Large intestine (tissue), 3 donors: ENCODE measurements around the gene MAD1L1. TPM values are rescaled to one million over a fixed set of nuclear protein-coding genes. Genes with fewer than 3 reads are reported as not detected.

Experiments
- DNase-seq, 2 donors: peaks; one replicate each; pipeline versions ENCODE4 v3.0.0 to v3.0.0-alpha.2; 2013
- H3K27ac ChIP-seq: one replicate; pipeline ENCODE4 v1.5.1; 2013; ENCODE audit warnings: low read length
- H3K27me3 ChIP-seq: 2 replicates; pipeline ENCODE4 v1.6.1; 2013; ENCODE audit warnings: low read length; ENCODE audit not compliant: control insufficient read depth, insufficient read depth
- H3K36me3 ChIP-seq: 2 replicates; pipeline ENCODE4 v1.6.1; 2013; ENCODE audit warnings: low read length; ENCODE audit not compliant: control insufficient read depth, insufficient read depth
- H3K4me1 ChIP-seq: one replicate; pipeline ENCODE4 v1.6.1; 2013; ENCODE audit warnings: low read length; ENCODE audit not compliant: control insufficient read depth, insufficient read depth
- H3K4me3 ChIP-seq: one replicate; pipeline ENCODE4 v1.5.1; 2013; ENCODE audit warnings: low read length
- H3K9me3 ChIP-seq: one replicate; pipeline ENCODE4 v1.6.1; 2013; ENCODE audit warnings: mild to moderate bottlenecking, low read depth, low read length, moderate library complexity; ENCODE audit not compliant: control insufficient read depth
- WGBS: methylation state at CpG from one replicate; pipeline ENCODE4 v1.1.5; 2013; ENCODE audit warnings: low lambda C conversion rate; ENCODE audit not compliant: insufficient coverage; 5-methylcytosine and 5-hydroxymethylcytosine counted together
- polyA plus RNA-seq: library from polyadenylated mRNA; unstranded; fragments of 120-200 nt; gene quantifications from one replicate; pipeline ENCODE4 v1.2.1, GENCODE V29; 2013

MAD1L1 gene
- polyA plus RNA-seq, 1 donor: 15.1 TPM

GRCh38 chr7:1798191-1798590 is 434.6 kb downstream of the MAD1L1 start:
- no CpG with 5 or more reads among the region's 3 CpGs for WGBS
- no peak for DNase-seq

GRCh38 chr7:1794888-1795542 is 437.7 kb downstream of the MAD1L1 start:
- WGBS: 0% methylated on average over 1 of the region's 1 CpG
- no peak for DNase-seq
- H3K9me3 ChIP-seq: peaks cover 6% of the 10 kb centered on the region
- no peak overlapping the region for H3K27ac ChIP-seq
- H3K4me3 ChIP-seq: no peak overlapping the region
- no peaks in the 10 kb centered on the region for H3K36me3 ChIP-seq
- H3K27me3 ChIP-seq: no peaks in the 10 kb centered on the region
- no peaks in the 10 kb centered on the region for H3K4me1 ChIP-seq

More at GRCh38 chr7:1798191-1798590, 434.6 kb downstream of the MAD1L1 start:
- Histone ChIP-seq H3K4me3 (no peak overlapping the region), H3K27ac (no peak overlapping the region), H3K36me3 (no peaks in the 10 kb centered on the region), H3K4me1 (no peaks in the 10 kb centered on the region), H3K9me3 (peaks cover 6% of the 10 kb centered on the region), H3K27me3 (no peaks in the 10 kb centered on the region)

GRCh38 chr7:1787681-1788235 is 445.0 kb downstream of the MAD1L1 start:
- H3K4me3 ChIP-seq: no peak overlapping the region
- no peaks in the 10 kb centered on the region for H3K4me1 ChIP-seq
- no peak for DNase-seq
- no CpG with 5 or more reads among the region's 18 CpGs for WGBS
- H3K27ac ChIP-seq: no peak overlapping the region
- no peaks in the 10 kb centered on the region for H3K9me3 ChIP-seq
- no peaks in the 10 kb centered on the region for H3K27me3 ChIP-seq
- no peaks in the 10 kb centered on the region for H3K36me3 ChIP-seq

- 100% methylated on average over 2 of the region's 9 CpGs for WGBS
- H3K4me1 ChIP-seq: no peaks in the 10 kb centered on the region
- no peaks in the 10 kb centered on the region for H3K9me3 ChIP-seq
- no peak overlapping the region for H3K4me3 ChIP-seq
- no peaks in the 10 kb centered on the region for H3K36me3 ChIP-seq
- no peak overlapping the region for H3K27ac ChIP-seq
- no peaks in the 10 kb centered on the region for H3K27me3 ChIP-seq
- DNase-seq: no peak
Measured at GRCh38 chr7:1787241-1787640, 445.5 kb downstream of the MAD1L1 start.

DNA sequence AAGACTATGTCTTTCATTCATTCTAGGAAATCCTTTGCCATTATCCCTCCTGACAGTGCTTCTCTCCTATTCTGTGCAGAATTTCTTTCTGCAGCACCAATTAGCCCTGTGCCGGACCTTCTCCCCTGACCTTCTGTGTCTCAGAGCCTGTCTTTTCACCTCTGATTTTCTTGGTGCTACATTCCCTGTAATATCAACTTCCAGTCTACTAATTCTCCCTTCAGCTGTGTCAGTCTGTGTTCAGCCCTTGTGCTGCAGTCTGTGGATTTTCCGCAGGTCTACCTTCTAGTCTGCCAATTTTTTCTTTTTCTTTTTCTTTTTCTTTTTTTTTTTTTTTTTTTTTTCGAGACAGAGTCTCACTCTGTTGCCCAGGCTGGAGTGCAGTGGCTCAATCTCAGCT is 446.9 kb downstream of the MAD1L1 start:
- 100% methylated on average over 1 of the region's 3 CpGs for WGBS
- H3K27ac ChIP-seq: no peak overlapping the region
- no peak for DNase-seq
- no peak overlapping the region for H3K4me3 ChIP-seq
- H3K36me3 ChIP-seq: no peaks in the 10 kb centered on the region
- no peaks in the 10 kb centered on the region for H3K27me3 ChIP-seq
- no peaks in the 10 kb centered on the region for H3K4me1 ChIP-seq
- no peaks in the 10 kb centered on the region for H3K9me3 ChIP-seq

- no peak for DNase-seq
- Histone ChIP-seq H3K27ac (no peak overlapping the region), H3K36me3 (no peaks in the 10 kb centered on the region), H3K4me1 (no peaks in the 10 kb centered on the region), H3K27me3 (no peaks in the 10 kb centered on the region), H3K9me3 (no peaks in the 10 kb centered on the region), H3K4me3 (no peak overlapping the region)
- no CpG with 5 or more reads among the region's 12 CpGs for WGBS
Measured at GRCh38 chr7:1781369-1781768, 451.4 kb downstream of the MAD1L1 start.

- Histone ChIP-seq H3K27me3 (no peaks in the 10 kb centered on the region), H3K4me3 (no peak overlapping the region), H3K9me3 (no peaks in the 10 kb centered on the region), H3K27ac (no peak overlapping the region), H3K4me1 (no peaks in the 10 kb centered on the region), H3K36me3 (no peaks in the 10 kb centered on the region)
- no CpG with 5 or more reads among the region's 14 CpGs for WGBS
- no peak for DNase-seq
Measured at GRCh38 chr7:1779445-1779844, 453.3 kb downstream of the MAD1L1 start.

DNA sequence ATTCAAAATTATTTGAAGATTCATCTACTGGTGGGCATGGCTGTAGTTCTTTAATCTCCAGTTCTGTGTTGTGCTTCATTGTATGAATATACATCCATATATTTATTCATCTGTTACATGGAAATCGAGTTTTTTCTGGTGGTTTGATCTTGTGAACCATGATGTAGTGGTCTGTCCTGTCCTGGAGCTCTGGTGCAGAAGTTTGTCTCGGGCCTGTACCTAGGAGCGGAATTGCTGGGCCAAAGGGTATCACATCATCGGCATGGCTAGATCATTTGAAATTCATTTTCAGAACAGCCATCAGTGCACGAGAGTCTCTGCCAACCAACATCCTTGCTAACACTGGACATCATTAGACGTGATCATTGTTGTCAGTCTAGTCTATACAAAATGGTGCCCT is 455.6 kb downstream of the MAD1L1 start:
- no peaks in the 10 kb centered on the region for H3K9me3 ChIP-seq
- H3K27ac ChIP-seq: no peak overlapping the region
- no peak overlapping the region for H3K4me3 ChIP-seq
- no CpG with 5 or more reads among the region's 6 CpGs for whole genome bisulfite sequencing
- no peak for DNase-seq
- no peaks in the 10 kb centered on the region for H3K27me3 ChIP-seq
- H3K36me3 ChIP-seq: no peaks in the 10 kb centered on the region
- H3K4me1 ChIP-seq: no peaks in the 10 kb centered on the region

- H3K9me3 ChIP-seq: no peaks in the 10 kb centered on the region
- no peak for DNase-seq
- no peaks in the 10 kb centered on the region for H3K4me1 ChIP-seq
- 78% methylated on average over 4 of the region's 4 CpGs for WGBS
- no peak overlapping the region for H3K27ac ChIP-seq
- no peaks in the 10 kb centered on the region for H3K36me3 ChIP-seq
- H3K4me3 ChIP-seq: no peak overlapping the region
- no peaks in the 10 kb centered on the region for H3K27me3 ChIP-seq
Measured at GRCh38 chr7:1775389-1775788, 457.4 kb downstream of the MAD1L1 start.

- no peaks in the 10 kb centered on the region for H3K9me3 ChIP-seq
- no peaks in the 10 kb centered on the region for H3K4me1 ChIP-seq
- H3K36me3 ChIP-seq: no peaks in the 10 kb centered on the region
- no CpG with 5 or more reads among the region's 6 CpGs for WGBS
- no peak overlapping the region for H3K27ac ChIP-seq
- no peak for DNase-seq
- no peaks in the 10 kb centered on the region for H3K27me3 ChIP-seq
- H3K4me3 ChIP-seq: no peak overlapping the region
Measured at GRCh38 chr7:1770331-1770730, 462.4 kb downstream of the MAD1L1 start.
